Natural killer cell (primary cell): Measurements from ENCODE around the gene SH3GL3. TPM values are rescaled to one million over a fixed set of nuclear protein-coding genes. Genes with fewer than 3 reads are reported as not detected.

Experiments
- ATAC-seq, 3 donors: fragments of 150-1000 bp in 2 of 3; fragments of 200-7000 bp in 1 of 3; cut with Tn5 transposase; 1 replicate in 1 of 3; 2 replicates in 2 of 3; pipeline ENCODE4 v1.10.0; 2021; ENCODE audit warnings: mild to moderate bottlenecking in 2 of 3, moderate library complexity in 2 of 3
- DNase-seq, 2 donors: peaks; one replicate each; pipeline versions ENCODE4 v3.0.0 to v3.0.0-alpha.2; 2013 to 2021; ENCODE audit warnings: mixed read lengths in 1 of 2
- H3K27ac ChIP-seq: one replicate; pipeline ENCODE4 v1.5.1; 2013; ENCODE audit warnings: mild to moderate bottlenecking, low read length
- H3K27me3 ChIP-seq: one replicate; pipeline ENCODE4 v1.6.1; 2013; ENCODE audit warnings: low read length; ENCODE audit not compliant: control insufficient read depth, insufficient read depth
- H3K36me3 ChIP-seq: one replicate; pipeline ENCODE4 v1.6.1; 2013; ENCODE audit warnings: low read length; ENCODE audit not compliant: control insufficient read depth, insufficient read depth
- H3K4me1 ChIP-seq: one replicate; pipeline ENCODE4 v1.6.1; 2013; ENCODE audit warnings: low read length; ENCODE audit not compliant: control insufficient read depth, insufficient read depth
- H3K4me3 ChIP-seq: one replicate; pipeline ENCODE4 v1.5.1; 2013; ENCODE audit warnings: low read length
- H3K9me3 ChIP-seq: one replicate; pipeline ENCODE4 v1.6.1; 2013; ENCODE audit warnings: low read length; ENCODE audit not compliant: control insufficient read depth, insufficient read depth
- H3K27ac Mint-ChIP-seq, 2 donors: one replicate each; pipeline ENCODE4 v1.8.0; 2022; ENCODE audit warnings: mild to moderate bottlenecking in 2 of 2, mixed read lengths in 2 of 2, moderate library complexity in 1 of 2
- H3K27me3 Mint-ChIP-seq, 2 donors: one replicate each; pipeline ENCODE4 v1.8.0; 2022; ENCODE audit warnings: low read depth in 2 of 2, mixed read lengths in 2 of 2
- H3K36me3 Mint-ChIP-seq: one replicate; pipeline ENCODE4 v1.8.0; 2022; ENCODE audit warnings: mixed read lengths
- H3K4me1 Mint-ChIP-seq, 2 donors: one replicate each; pipeline ENCODE4 v1.8.0; 2022; ENCODE audit warnings: mixed read lengths in 2 of 2
- H3K4me3 Mint-ChIP-seq: one replicate; pipeline ENCODE4 v1.8.0; 2022; ENCODE audit warnings: mild to moderate bottlenecking, moderate library complexity, mixed read lengths
- H3K9me3 Mint-ChIP-seq, 2 donors: one replicate each; pipeline ENCODE4 v1.8.0; 2022; ENCODE audit warnings: mixed read lengths in 2 of 2
- CTCF ChIP-seq: fragments of 200-600 bp; IDR thresholded peaks from one replicate; pipeline ENCODE4 v1.8.0; 2022; ENCODE audit warnings: antibody characterized with exemption
- WGBS: methylation state at CpG from one replicate; pipeline ENCODE4 v1.1.7; 2013; ENCODE audit warnings: missing lambda C conversion rate; ENCODE audit not compliant: insufficient coverage; 5-methylcytosine and 5-hydroxymethylcytosine counted together
- intact Hi-C: fragments of 100-400 bp; cut with micrococcal nuclease; formaldehyde crosslinking; loops from one replicate; pipeline ENCODE4 v1.14.2; 2022
- total RNA-seq, 4 donors: library from RNA; stranded (reverse); fragments of 120-200 nt in 1 of 4; gene quantifications; one replicate each; pipeline versions ENCODE4 v1.2.3 to v1.2.4, GENCODE V29; 2013 to 2022

The SH3GL3 gene
- total RNA-seq, 3 donors from 2014 or later (not counting 1 experiment from before 2014, with no cell fraction given): not detected

- Mint-ChIP-seq H3K4me1 (no peaks in the 10 kb centered on the region), H3K36me3 (no peaks in the 10 kb centered on the region), H3K27ac (no peak overlapping the region), H3K27me3 (peaks cover 0 to 11% of the 10 kb centered on the region in 2 donors), H3K9me3 (no peaks in the 10 kb centered on the region), H3K4me3 (no peak overlapping the region)
- H3K4me3 ChIP-seq: no peak overlapping the region
- ATAC-seq (no peak), DNase-seq (no peak)
- H3K4me1 ChIP-seq: no peaks in the 10 kb centered on the region
- no peaks in the 10 kb centered on the region for H3K9me3 ChIP-seq
- TF ChIP-seq CTCF: no peak
- no peaks in the 10 kb centered on the region for H3K36me3 ChIP-seq
- intact Hi-C loops: no loop called here
- no peak overlapping the region for H3K27ac ChIP-seq
- 89% methylated on average over 5 of the region's 5 CpGs for WGBS
- no peaks in the 10 kb centered on the region for H3K27me3 ChIP-seq
These were observed 30.8 kb downstream of the SH3GL3 start for GRCh38 chr15:83477808-83478537.

- no peak overlapping the region for H3K4me3 Mint-ChIP-seq
- WGBS: no CpG with 5 or more reads among the region's 1 CpG
These were observed 36.5 kb downstream of the SH3GL3 start for GRCh38 chr15:83483612-83484011.

GRCh38 chr15:83484636-83485035 lies 37.5 kb downstream of the SH3GL3 start:
- Mint-ChIP-seq H3K36me3 (no peaks in the 10 kb centered on the region), H3K9me3 (peaks cover 2 to 6% of the 10 kb centered on the region in 2 donors), H3K4me1 (no peaks in the 10 kb centered on the region), H3K27ac (no peak overlapping the region), H3K27me3 (peaks cover 2 to 4% of the 10 kb centered on the region in 2 donors), H3K4me3 (no peak overlapping the region)
- Histone ChIP-seq H3K27ac (no peak overlapping the region), H3K36me3 (no peaks in the 10 kb centered on the region), H3K4me3 (no peak overlapping the region), H3K27me3 (no peaks in the 10 kb centered on the region), H3K4me1 (no peaks in the 10 kb centered on the region), H3K9me3 (no peaks in the 10 kb centered on the region)
- intact Hi-C loops: no loop called here
- no peak for TF ChIP-seq CTCF
- 100% methylated on average over 1 of the region's 2 CpGs for WGBS
- no peak for DNase-seq
- no peak for ATAC-seq

More at GRCh38 chr15:83483612-83484011, 36.5 kb downstream of the SH3GL3 start:
- H3K4me3 ChIP-seq: no peak overlapping the region
- H3K36me3 ChIP-seq: no peaks in the 10 kb centered on the region
- no peak overlapping the region for H3K27ac ChIP-seq
- H3K4me1 ChIP-seq: no peaks in the 10 kb centered on the region
- H3K27me3 Mint-ChIP-seq: peaks cover 2 to 4% of the 10 kb centered on the region in 2 donors
- ATAC-seq (no peak), DNase-seq (no peak)
- intact Hi-C loops: no loop called here
- no peaks in the 10 kb centered on the region for H3K36me3 Mint-ChIP-seq
- no peaks in the 10 kb centered on the region for H3K9me3 ChIP-seq
- no peak overlapping the region for H3K27ac Mint-ChIP-seq
- H3K27me3 ChIP-seq: no peaks in the 10 kb centered on the region
- no peak for TF ChIP-seq CTCF
- no peaks in the 10 kb centered on the region for H3K4me1 Mint-ChIP-seq
- peaks cover 2 to 6% of the 10 kb centered on the region in 2 donors for H3K9me3 Mint-ChIP-seq

GRCh38 chr15:83486363-83486762 lies 39.2 kb downstream of the SH3GL3 start:
- Mint-ChIP-seq H3K9me3 (peaks cover 2 to 6% of the 10 kb centered on the region in 2 donors), H3K36me3 (no peaks in the 10 kb centered on the region), H3K27ac (no peak overlapping the region), H3K4me1 (no peaks in the 10 kb centered on the region), H3K27me3 (peaks cover 3 to 4% of the 10 kb centered on the region in 2 donors), H3K4me3 (no peak overlapping the region)
- H3K9me3 ChIP-seq: no peaks in the 10 kb centered on the region
- no peak overlapping the region for H3K27ac ChIP-seq
- H3K27me3 ChIP-seq: no peaks in the 10 kb centered on the region
- no peak for TF ChIP-seq CTCF
- no peak for DNase-seq
- ATAC-seq: no peak
- no peaks in the 10 kb centered on the region for H3K4me1 ChIP-seq
- H3K4me3 ChIP-seq: no peak overlapping the region
- H3K36me3 ChIP-seq: no peaks in the 10 kb centered on the region
- intact Hi-C loops: no loop called here
